GM12878 (cell line): ENCODE results near the gene NUDT3. TPM values are rescaled to one million over a fixed set of nuclear protein-coding genes. Genes with fewer than 3 reads are reported as not detected.

Experiments used
- ATAC-seq: fragments of 200-7000 bp; cut with Tn5 transposase; 3 replicates; pipeline ENCODE4 v1.9.1; 2020; ENCODE audit warnings: mild to moderate bottlenecking, moderate library complexity
- BruUV-seq: library from RNA; stranded (reverse); fragments of 400-500 nt; replicated peaks from 2 replicates; lab custom pipeline; 2021; lab: Mats Ljungman, UMichigan
- CTCF ChIA-PET: fragments of 300-600 bp; sonication (Branson Sonifier 250); formaldehyde crosslinking; extraction: SDS; loops from one replicate; lab custom pipeline; 2021; ENCODE audit warnings: inconsistent platforms; lab: Yijun Ruan, JAX
- POLR2A ChIA-PET: fragments of 350-600 bp; formaldehyde crosslinking; extraction: SDS; loops from one replicate; lab custom pipeline; 2021; ENCODE audit warnings: inconsistent platforms; lab: Charles Lee
- RAD21 ChIA-PET: fragments of 300-600 bp; sonication (Branson Sonifier 250); formaldehyde crosslinking; loops from one replicate; lab custom pipeline; 2023; ENCODE audit warnings: antibody characterized with exemption; ENCODE audit not compliant: unreplicated experiment; lab: Charles Lee
- SMC1A ChIA-PET: fragments of 300-600 bp; sonication (Branson Sonifier 250); formaldehyde crosslinking; loops from one replicate; lab custom pipeline; 2023; ENCODE audit not compliant: unreplicated experiment, uncharacterized antibody; lab: Charles Lee
- DNase-seq: peaks from one replicate; pipeline ENCODE4 v3.0.0-alpha.2; 2011; ENCODE audit warnings: low read depth, low spot score
- FAIRE-seq: peaks from 3 replicates; lab custom pipeline; 2011; peaks lifted over from hg19 to GRCh38; lab: Jason Lieb, UNC
- H2AFZ ChIP-seq: 2 replicates; pipeline ENCODE4 v1.6.0; 2011; ENCODE audit warnings: low read depth, low read length, control low read depth; ENCODE audit not compliant: control insufficient read depth
- H3K27ac ChIP-seq: 2 replicates; pipeline ENCODE4 v1.5.1; 2011; ENCODE audit warnings: control low read depth; ENCODE audit not compliant: control insufficient read depth, insufficient read depth
- H3K27me3 ChIP-seq, 2 experiments: replicated peaks in 1 of 2; 2 replicates each; pipeline versions ENCODE4 v1.6.0 to v1.6.1; 2011; ENCODE audit warnings: low read length in 1 of 2; ENCODE audit not compliant: control insufficient read depth in 2 of 2, insufficient read depth in 2 of 2
- H3K36me3 ChIP-seq, 2 experiments: 2 replicates each; pipeline ENCODE4 v1.5.1; 2011; ENCODE audit warnings: low read length in 1 of 2; ENCODE audit not compliant: control insufficient read depth in 2 of 2, insufficient read depth in 2 of 2
- H3K4me1 ChIP-seq: 2 replicates; pipeline ENCODE4 v1.6.1; 2011; ENCODE audit warnings: mild to moderate bottlenecking, low read length, moderate library complexity, mixed read lengths; ENCODE audit not compliant: control insufficient read depth, insufficient read depth
- H3K4me2 ChIP-seq: 2 replicates; pipeline ENCODE4 v1.6.0; 2011; ENCODE audit warnings: control low read depth; ENCODE audit not compliant: control insufficient read depth, insufficient read depth
- H3K4me3 ChIP-seq: fragments of 200-600 bp; sonication (generic); 2 replicates; pipeline ENCODE4 v1.5.1; 2016
- H3K79me2 ChIP-seq: 2 replicates; pipeline ENCODE4 v1.6.0; 2011; ENCODE audit warnings: low read length; ENCODE audit not compliant: control insufficient read depth, insufficient read depth
- H3K9ac ChIP-seq: 2 replicates; pipeline ENCODE4 v1.8.0; 2011; ENCODE audit warnings: low read length, control low read depth, mixed read lengths; ENCODE audit not compliant: control insufficient read depth, insufficient read depth
- H3K9me3 ChIP-seq: replicated peaks from 3 replicates; pipeline ENCODE4 v1.5.1; 2011; ENCODE audit warnings: mild to moderate bottlenecking, low read length; ENCODE audit not compliant: control insufficient read depth, insufficient read depth
- H4K20me1 ChIP-seq: 2 replicates; pipeline ENCODE4 v1.6.0; 2011; ENCODE audit not compliant: control insufficient read depth, insufficient read depth
- CBX5 ChIP-seq: sonication (generic); IDR thresholded peaks from 2 replicates; pipeline ENCODE4 v1.6.1; 2016; ENCODE audit warnings: low read depth, moderate library complexity, mild to moderate bottlenecking, inconsistent platforms
- CHD1 ChIP-seq: IDR thresholded peaks from 2 replicates; pipeline ENCODE4 v1.6.1; 2012; ENCODE audit warnings: low read depth, low read length, improper control_type of control experiment
- EGR1 ChIP-seq, 2 experiments: IDR thresholded peaks; 1 replicate in 1 of 2; 2 replicates in 1 of 2; pipeline ENCODE4 v1.6.1; 2011 to 2012; ENCODE audit warnings: low read depth in 2 of 2, low read length in 2 of 2, borderline replicate concordance in 1 of 2, mild to moderate bottlenecking in 1 of 2, moderate library complexity in 1 of 2
- ESRRA ChIP-seq: IDR thresholded peaks from 2 replicates; pipeline ENCODE4 v1.6.1; 2012; ENCODE audit warnings: mild to moderate bottlenecking, low read length, improper control_type of control experiment
- HDAC2 ChIP-seq: fragments of 200-600 bp; sonication (generic); IDR thresholded peaks from 2 replicates; pipeline ENCODE4 v1.6.1; 2017
- IKZF1 ChIP-seq: fragments of 450-650 bp; conservative IDR thresholded peaks from 2 replicates; pipeline ENCODE4 v1.6.1; 2017; ENCODE audit warnings: antibody characterized with exemption, mild to moderate bottlenecking
- NR2F1 ChIP-seq: fragments of 450-650 bp; conservative IDR thresholded peaks from 2 replicates; pipeline ENCODE4 v1.6.1; 2017; ENCODE audit warnings: mild to moderate bottlenecking
- RCOR1 ChIP-seq: conservative IDR thresholded peaks from 2 replicates; pipeline ENCODE4 v1.6.1; 2012; ENCODE audit warnings: low read depth, low read length, improper control_type of control experiment
- TARDBP ChIP-seq: IDR thresholded peaks from 2 replicates; pipeline ENCODE4 v1.6.1; 2016; ENCODE audit warnings: borderline replicate concordance
- TBL1XR1 ChIP-seq: IDR thresholded peaks from 2 replicates; pipeline ENCODE4 v1.6.1; 2012; ENCODE audit warnings: low read depth, low read length, improper control_type of control experiment
- USF1 ChIP-seq: IDR thresholded peaks from 2 replicates; pipeline ENCODE4 v1.6.1; 2011; ENCODE audit warnings: borderline replicate concordance, low read depth, mild to moderate bottlenecking, moderate library complexity, mixed read lengths, low read length; ENCODE audit not compliant: insufficient read depth; ENCODE audit errors: extremely low read length
- YBX1 ChIP-seq: fragments of 450-650 bp; IDR thresholded peaks from 2 replicates; pipeline ENCODE4 v1.6.1; 2016; ENCODE audit warnings: antibody characterized with exemption
- YY1 ChIP-seq: IDR thresholded peaks from 2 replicates; pipeline ENCODE4 v1.6.1; 2011; ENCODE audit warnings: low read depth, mild to moderate bottlenecking, low read length
- WGBS: methylation state at CpG from one replicate; pipeline ENCODE4 v1.1.6; 2016; ENCODE audit warnings: low lambda C conversion rate; ENCODE audit not compliant: insufficient replicate concordance, insufficient coverage; ENCODE audit errors: missing lambda C conversion rate; 5-methylcytosine and 5-hydroxymethylcytosine counted together
- in situ Hi-C: fragments of 300-500 bp; cut with MboI; formaldehyde crosslinking; loops from 9 replicates; pipeline ENCODE4 v1.14.3; 2018; ENCODE audit warnings: mixed read lengths
- intact Hi-C: fragments of 100-400 bp; cut with micrococcal nuclease; formaldehyde crosslinking; loops from one replicate; pipeline ENCODE4 v1.14.2; 2022; ENCODE audit not compliant: unreplicated experiment
- polyA plus RNA-seq, 11 experiments: library from polyadenylated mRNA; depleted of rRNA in 4 of 11; unstranded in 6 of 11; stranded (reverse) in 5 of 11; fragments of >200 nt; fragmentation: Nextera tagmentation in 4 of 11; fragmentation: Illumina TruSeq in 1 of 11; extraction: Ambion mirVana in 4 of 11; extraction: Trizol in 1 of 11; gene quantifications; 1 replicate in 1 of 11; 2 replicates in 10 of 11; pipeline versions ENCODE4 v1.2.1 to v1.2.3, GENCODE V29; 2011 to 2016; ENCODE audit warnings: inconsistent platforms in 2 of 11, missing spikeins in 2 of 11, low read depth in 1 of 11
- total RNA-seq, 4 experiments: library from RNA; depleted of rRNA in 3 of 4; stranded (reverse); fragments of >200 nt in 3 of 4; fragmentation: Illumina TruSeq in 1 of 4; extraction: Trizol in 1 of 4; gene quantifications; 2 replicates each; pipeline versions ENCODE4 v1.2.1 to v1.2.3, GENCODE V29; 2013 to 2021
- TF ChIP-seq, protein P1 (sequence below): IDR thresholded peaks from 2 replicates; pipeline ENCODE4 v1.6.1; 2012; ENCODE audit warnings: low read length, inconsistent platforms

NUDT3 gene
- total and polyA plus RNA-seq, 10 of the 15 experiments (the other 5 are each of a cell fraction or from before 2014, with no cell fraction given), result 2.4 to 32.3 (median 25.5) TPM

DNA sequence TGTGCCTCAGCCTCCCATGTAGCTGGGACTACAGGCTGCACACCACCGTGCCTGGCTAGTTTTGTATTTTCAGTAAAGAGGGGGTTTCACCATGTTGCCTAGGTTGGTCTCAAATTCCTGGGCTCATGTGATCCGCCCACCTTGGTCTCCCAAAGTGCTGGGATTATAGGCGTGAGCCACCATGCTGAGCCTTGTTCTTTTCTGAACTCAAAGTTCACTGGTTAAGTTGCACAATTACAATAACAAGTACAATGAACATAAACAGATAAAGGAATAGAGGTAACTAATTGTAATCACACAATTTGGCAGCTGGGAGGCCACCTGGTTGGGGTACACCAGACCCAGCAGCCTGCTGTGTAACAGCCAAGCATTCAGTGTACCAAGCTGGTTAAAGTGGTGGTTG lies 6.7 kb downstream of the NUDT3 start:
- Histone ChIP-seq H3K4me1 (no peaks in the 10 kb centered on the region), H3K4me2 (no peak overlapping the region), H2AFZ (no peak overlapping the region), H3K27me3 (no peaks in the 10 kb centered on the region), H3K36me3 (0 out of 4 replicates have a peak, but pooled peaks cover 0 to 2% of the 10 kb centered on the region in 2 experiments), H3K9ac (no peak overlapping the region), H3K79me2 (peaks cover 94% of the 10 kb centered on the region), H3K4me3 (no peak overlapping the region), H3K27ac (no peak overlapping the region), H4K20me1 (no peaks in the 10 kb centered on the region), H3K9me3 (peaks cover 3% of the 10 kb centered on the region; the same call in 2 of the 3 replicates)
- RAD21 ChIA-PET, result interaction anchor here (0.9 kb wide), 1 partner anchor 29 kb away, joined by 3 read pairs; no protein-coding TSS in a partner anchor
- ATAC-seq (peak; percentile 55), DNase-seq (no peak), FAIRE-seq (no peak)
- POLR2A ChIA-PET, result no interaction called here
- TF ChIP-seq EGR1 (IDR thresholded peaks at IDR 0.05; ENCODE audit: borderline replicate concordance in 1 of 2, low read depth in 2 of 2, low read length in 2 of 2), result no peak
- intact Hi-C loops, result no loop called here
- in situ Hi-C loops, result no loop called here
- BruUV-seq, result no TSS peak
- CTCF ChIA-PET, result interaction anchor here (1.5 to 2.4 kb wide), 3 partner anchors 23 to 31 kb away, joined by 3 to 9 read pairs (median 5); no protein-coding TSS in a partner anchor
- WGBS, result 95% methylated on average over 3 of the region's 3 CpGs
- SMC1A ChIA-PET, result interaction anchor here (0.6 to 3.7 kb wide), 5 partner anchors 23 to 136 kb away, joined by 3 to 15 read pairs (median 10); no protein-coding TSS in a partner anchor

DNA sequence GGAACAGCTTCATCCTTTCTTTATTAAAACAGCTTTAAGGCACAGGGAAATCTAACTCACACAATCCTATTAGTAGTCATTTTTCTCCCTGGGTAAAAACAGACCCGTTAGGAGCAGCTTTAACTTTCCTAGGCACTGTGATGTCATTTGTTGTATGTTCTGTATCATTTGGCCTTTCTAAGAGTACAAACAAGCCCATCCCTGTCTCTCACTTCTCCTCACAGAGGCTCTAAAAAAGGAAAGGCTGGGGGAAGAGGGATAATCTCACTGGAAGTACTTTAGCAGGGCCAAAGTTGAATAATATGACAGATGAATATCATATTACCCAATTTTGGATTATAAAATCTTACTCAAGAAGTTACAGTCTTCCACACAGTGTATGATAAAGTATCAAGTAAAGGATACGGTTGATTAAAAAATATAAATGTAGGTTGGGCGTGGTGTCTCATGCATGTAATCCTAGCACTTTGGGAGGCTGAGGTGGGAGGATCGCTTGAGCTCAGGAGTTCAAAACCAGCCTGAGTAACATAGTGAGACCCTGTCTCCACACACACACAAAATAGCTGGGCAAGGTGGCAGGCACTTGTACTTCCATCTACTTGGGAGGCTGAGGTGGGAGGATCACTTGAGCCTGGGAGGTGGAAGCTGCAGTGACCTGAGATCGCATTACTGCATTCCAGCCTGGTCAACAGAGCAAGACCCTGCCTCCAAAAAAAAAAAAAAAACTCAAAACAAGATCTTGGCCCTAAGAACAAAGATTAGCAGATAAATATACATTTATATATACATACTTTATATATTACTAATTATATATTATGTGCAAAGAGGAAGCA lies 7.9 kb downstream of the NUDT3 start:
- in situ Hi-C loops (no loop called here), intact Hi-C loops (no loop called here)
- no peak for DNase-seq
- Histone ChIP-seq H2AFZ (no peak overlapping the region), H3K79me2 (peaks cover 88% of the 10 kb centered on the region), H4K20me1 (no peaks in the 10 kb centered on the region), H3K4me2 (no peak overlapping the region), H3K36me3 (0 out of 4 replicates have a peak, but pooled peaks cover 0 to 2% of the 10 kb centered on the region in 2 experiments), H3K9me3 (peaks cover 3% of the 10 kb centered on the region; the same call in 2 of the 3 replicates), H3K27me3 (no peaks in the 10 kb centered on the region), H3K4me1 (no peaks in the 10 kb centered on the region), H3K27ac (no peak overlapping the region), H3K4me3 (no peak overlapping the region), H3K9ac (no peak overlapping the region)
- ChIA-PET POLR2A (interaction anchor here (0.6 to 0.9 kb wide), 2 partner anchors 18 to 70 kb away, joined by 3 to 4 read pairs; no protein-coding TSS in a partner anchor), SMC1A (interaction anchor here (0.7 to 2.4 kb wide), 6 partner anchors 10 to 678 kb away, joined by 3 to 7 read pairs (median 4); no protein-coding TSS in a partner anchor), RAD21 (interaction anchor here (0.6 to 1.0 kb wide), 3 partner anchors 9 to 157 kb away, joined by 3 read pairs; no protein-coding TSS in a partner anchor), CTCF (interaction anchor here (1.1 to 1.5 kb wide), 4 partner anchors 22 to 136 kb away, joined by 3 to 5 read pairs (median 3); partner anchors contain the start of gene SMIM29)
- 80% methylated on average over 5 of the region's 5 CpGs for WGBS
- no peak for FAIRE-seq
- no TSS peak for BruUV-seq
- ATAC-seq, result no peak
- no peak for TF ChIP-seq CBX5
- no peak for TF ChIP-seq USF1
- no peak for TF ChIP-seq IKZF1
- TF ChIP-seq CHD1, result no peak
- TF ChIP-seq HDAC2, result no peak
- TF ChIP-seq, protein P1, sequence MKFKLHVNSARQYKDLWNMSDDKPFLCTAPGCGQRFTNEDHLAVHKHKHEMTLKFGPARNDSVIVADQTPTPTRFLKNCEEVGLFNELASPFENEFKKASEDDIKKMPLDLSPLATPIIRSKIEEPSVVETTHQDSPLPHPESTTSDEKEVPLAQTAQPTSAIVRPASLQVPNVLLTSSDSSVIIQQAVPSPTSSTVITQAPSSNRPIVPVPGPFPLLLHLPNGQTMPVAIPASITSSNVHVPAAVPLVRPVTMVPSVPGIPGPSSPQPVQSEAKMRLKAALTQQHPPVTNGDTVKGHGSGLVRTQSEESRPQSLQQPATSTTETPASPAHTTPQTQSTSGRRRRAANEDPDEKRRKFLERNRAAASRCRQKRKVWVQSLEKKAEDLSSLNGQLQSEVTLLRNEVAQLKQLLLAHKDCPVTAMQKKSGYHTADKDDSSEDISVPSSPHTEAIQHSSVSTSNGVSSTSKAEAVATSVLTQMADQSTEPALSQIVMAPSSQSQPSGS, result no peak
- no peak for TF ChIP-seq NR2F1
- no peak for TF ChIP-seq YBX1
- TF ChIP-seq TARDBP, result no peak
- no peak for TF ChIP-seq ESRRA
- no peak for TF ChIP-seq YY1
- TF ChIP-seq TBL1XR1, result no peak
- TF ChIP-seq RCOR1, result no peak
